ENCODE data around the gene CENPVL3. TPM values are rescaled to one million over a fixed set of nuclear protein-coding genes. Genes with fewer than 3 reads are reported as not detected.
"Not testable (repeated sequence)": the region's sequence is repeated elsewhere in the genome, so short reads cannot be mapped to it uniquely, and the experiment has no call there.

CENPVL3 gene
- total RNA-seq: not detected
- polyA plus RNA-seq: not detected

GRCh38 chrX:51618241-51619155 lies at the start of gene CENPVL3:
Gene CENPVL3 (minus strand): TSS chrX:51618912. CDS start chrX:51618873, 39 bp downstream.
- not testable (repeated sequence) for DNase-seq; H3K36me3 ChIP-seq (ENCODE audit: control insufficient read depth, insufficient read depth, low read length); H3K4me3 ChIP-seq (ENCODE audit: low read depth, low read length); H3K27me3 ChIP-seq (ENCODE audit: control insufficient read depth, insufficient read depth, low read length); ATAC-seq (ENCODE audit: low read depth in 2 of 2); H3K4me1 ChIP-seq (ENCODE audit: control insufficient read depth, insufficient read depth, low read length, poor library complexity, severe bottlenecking); H3K27ac ChIP-seq (ENCODE audit: insufficient read depth, low read length, poor library complexity, severe bottlenecking); H3K9me3 Mint-ChIP-seq; H3K4me1 Mint-ChIP-seq; H3K27ac Mint-ChIP-seq; H3K36me3 Mint-ChIP-seq; H3K9me3 ChIP-seq (ENCODE audit: control insufficient read depth in 2 of 2, low read length in 2 of 2)
- peak within 1 kb of the TSS in 2 of 4 donors; percentile 47 to 52 for H3K4me3 Mint-ChIP-seq
- H3K27me3 Mint-ChIP-seq: peaks cover 25% of the 10 kb centered on the region

GRCh38 chrX:51665981-51666380 lies 47.3 kb upstream of the CENPVL3 start:
- ATAC-seq (ENCODE audit: low read depth in 2 of 2): no peak
- Mint-ChIP-seq H3K4me3 (no peak overlapping the region), H3K27me3 (no peaks in the 10 kb centered on the region), H3K4me1 (no peaks in the 10 kb centered on the region), H3K27ac (no peak overlapping the region), H3K36me3 (no peaks in the 10 kb centered on the region), H3K9me3 (no peaks in the 10 kb centered on the region)
- Histone ChIP-seq H3K4me1 (ENCODE audit: control insufficient read depth, insufficient read depth, low read length, poor library complexity, severe bottlenecking) (no peaks in the 10 kb centered on the region), H3K36me3 (ENCODE audit: control insufficient read depth, insufficient read depth, low read length) (no peaks in the 10 kb centered on the region), H3K4me3 (ENCODE audit: low read depth, low read length) (no peak overlapping the region), H3K27ac (ENCODE audit: insufficient read depth, low read length, poor library complexity, severe bottlenecking) (no peak overlapping the region), H3K9me3 (ENCODE audit: control insufficient read depth in 2 of 2, low read length in 2 of 2) (no peaks in the 10 kb centered on the region), H3K27me3 (ENCODE audit: control insufficient read depth, insufficient read depth, low read length) (no peaks in the 10 kb centered on the region)
- peak in 1 of 3 donors; percentile 33 for DNase-seq

GRCh38 chrX:51643377-51643776 lies 24.7 kb upstream of the CENPVL3 start:
- peaks cover 2% of the 10 kb centered on the region for H3K27me3 ChIP-seq (ENCODE audit: control insufficient read depth, insufficient read depth, low read length)
- Mint-ChIP-seq H3K27me3 (peaks cover 18% of the 10 kb centered on the region), H3K27ac (no peak overlapping the region), H3K4me1 (no peaks in the 10 kb centered on the region), H3K9me3 (peaks cover 0 to 1% (median 0%) of the 10 kb centered on the region in 7 donors), H3K4me3 (no peak overlapping the region), H3K36me3 (no peaks in the 10 kb centered on the region)
- H3K4me3 ChIP-seq (ENCODE audit: low read depth, low read length): no peak overlapping the region
- ATAC-seq (ENCODE audit: low read depth in 2 of 2) (no peak), DNase-seq (no peak)
- no peaks in the 10 kb centered on the region for H3K4me1 ChIP-seq (ENCODE audit: control insufficient read depth, insufficient read depth, low read length, poor library complexity, severe bottlenecking)
- no peaks in the 10 kb centered on the region for H3K9me3 ChIP-seq (ENCODE audit: control insufficient read depth in 2 of 2, low read length in 2 of 2)
- no peak overlapping the region for H3K27ac ChIP-seq (ENCODE audit: insufficient read depth, low read length, poor library complexity, severe bottlenecking)
- H3K36me3 ChIP-seq (ENCODE audit: control insufficient read depth, insufficient read depth, low read length): no peaks in the 10 kb centered on the region

- Mint-ChIP-seq H3K27me3 (peaks cover 18% of the 10 kb centered on the region), H3K9me3 (no peaks in the 10 kb centered on the region), H3K4me3 (no peak overlapping the region), H3K27ac (no peak overlapping the region), H3K36me3 (no peaks in the 10 kb centered on the region), H3K4me1 (no peaks in the 10 kb centered on the region)
- Histone ChIP-seq H3K27ac (ENCODE audit: insufficient read depth, low read length, poor library complexity, severe bottlenecking) (no peak overlapping the region), H3K4me3 (ENCODE audit: low read depth, low read length) (no peak overlapping the region), H3K27me3 (ENCODE audit: control insufficient read depth, insufficient read depth, low read length) (peaks cover 2% of the 10 kb centered on the region), H3K4me1 (ENCODE audit: control insufficient read depth, insufficient read depth, low read length, poor library complexity, severe bottlenecking) (no peaks in the 10 kb centered on the region), H3K9me3 (ENCODE audit: control insufficient read depth in 2 of 2, low read length in 2 of 2) (no peaks in the 10 kb centered on the region), H3K36me3 (ENCODE audit: control insufficient read depth, insufficient read depth, low read length) (no peaks in the 10 kb centered on the region)
- DNase-seq (peak in 2 of 3 donors; percentile 8 to 40), ATAC-seq (ENCODE audit: low read depth in 2 of 2) (no peak)
These were observed 22.8 kb upstream of the CENPVL3 start for GRCh38 chrX:51641421-51642021.

- DNase-seq; H3K4me1 Mint-ChIP-seq; H3K36me3 Mint-ChIP-seq; H3K4me3 Mint-ChIP-seq; H3K36me3 ChIP-seq (ENCODE audit: control insufficient read depth, insufficient read depth, low read length); H3K27ac Mint-ChIP-seq; ATAC-seq (ENCODE audit: low read depth in 2 of 2); H3K4me1 ChIP-seq (ENCODE audit: control insufficient read depth, insufficient read depth, low read length, poor library complexity, severe bottlenecking); H3K9me3 ChIP-seq (ENCODE audit: control insufficient read depth in 2 of 2, low read length in 2 of 2); H3K9me3 Mint-ChIP-seq; H3K27me3 ChIP-seq (ENCODE audit: control insufficient read depth, insufficient read depth, low read length); H3K4me3 ChIP-seq (ENCODE audit: low read depth, low read length); H3K27ac ChIP-seq (ENCODE audit: insufficient read depth, low read length, poor library complexity, severe bottlenecking): not testable (repeated sequence)
- peaks cover 14% of the 10 kb centered on the region for H3K27me3 Mint-ChIP-seq
These were observed 17.8 kb upstream of the CENPVL3 start for GRCh38 chrX:51636511-51636910.

GRCh38 chrX:51614353-51615012 lies 4.2 kb downstream of the CENPVL3 start:
- Histone ChIP-seq H3K36me3 (ENCODE audit: control insufficient read depth, insufficient read depth, low read length) (no peaks in the 10 kb centered on the region), H3K27ac (ENCODE audit: insufficient read depth, low read length, poor library complexity, severe bottlenecking) (no peak overlapping the region), H3K9me3 (ENCODE audit: control insufficient read depth in 2 of 2, low read length in 2 of 2) (no peaks in the 10 kb centered on the region), H3K4me1 (ENCODE audit: control insufficient read depth, insufficient read depth, low read length, poor library complexity, severe bottlenecking) (no peaks in the 10 kb centered on the region), H3K27me3 (ENCODE audit: control insufficient read depth, insufficient read depth, low read length) (peaks cover 5% of the 10 kb centered on the region), H3K4me3 (ENCODE audit: low read depth, low read length) (no peak overlapping the region)
- no peak overlapping the region for H3K4me3 Mint-ChIP-seq
- H3K27me3 Mint-ChIP-seq: peaks cover 17% of the 10 kb centered on the region
- DNase-seq (peak in 2 of 3 donors; percentile 26 to 30), ATAC-seq (ENCODE audit: low read depth in 2 of 2) (no peak)
- H3K4me1 Mint-ChIP-seq: peaks cover 0 to 3% (median 0%) of the 10 kb centered on the region in 4 donors
- no peaks in the 10 kb centered on the region for H3K36me3 Mint-ChIP-seq
- no peaks in the 10 kb centered on the region for H3K9me3 Mint-ChIP-seq
- H3K27ac Mint-ChIP-seq: no peak overlapping the region

GRCh38 chrX:51608766-51609165 lies 9.9 kb downstream of the CENPVL3 start:
- no peak for ATAC-seq (ENCODE audit: low read depth in 2 of 2)

More at GRCh38 chrX:51608766-51609165, 9.9 kb downstream of the CENPVL3 start:
- Histone ChIP-seq H3K27me3 (ENCODE audit: control insufficient read depth, insufficient read depth, low read length) (no peaks in the 10 kb centered on the region), H3K36me3 (ENCODE audit: control insufficient read depth, insufficient read depth, low read length) (no peaks in the 10 kb centered on the region), H3K4me3 (ENCODE audit: low read depth, low read length) (no peak overlapping the region), H3K9me3 (ENCODE audit: control insufficient read depth in 2 of 2, low read length in 2 of 2) (no peaks in the 10 kb centered on the region), H3K4me1 (ENCODE audit: control insufficient read depth, insufficient read depth, low read length, poor library complexity, severe bottlenecking) (no peaks in the 10 kb centered on the region), H3K27ac (ENCODE audit: insufficient read depth, low read length, poor library complexity, severe bottlenecking) (no peak overlapping the region)
- DNase-seq: no peak
- Mint-ChIP-seq H3K9me3 (no peaks in the 10 kb centered on the region), H3K36me3 (no peaks in the 10 kb centered on the region), H3K4me1 (no peaks in the 10 kb centered on the region), H3K4me3 (no peak overlapping the region), H3K27me3 (peaks cover 6% of the 10 kb centered on the region), H3K27ac (peak overlapping the region in 1 of 3 donors; percentile 43)

All from CD4-positive, CD25-positive, alpha-beta regulatory T cell (primary cell).